Fibroblast of lung (primary cell): ENCODE measurements around the gene VPS45. TPM values are rescaled to one million over a fixed set of nuclear protein-coding genes. Genes with fewer than 3 reads are reported as not detected.

ENCODE experiments used
- DNase-seq, 2 donors: peaks; one replicate each; pipeline versions ENCODE4 v3.0.0 to v3.0.0-alpha.2; 2010; ENCODE audit warnings: low read depth in 2 of 2
- H2AFZ ChIP-seq: 2 replicates; pipeline ENCODE4 v1.5.1; 2012; ENCODE audit warnings: low read length, control low read depth, inconsistent platforms
- H3K27ac ChIP-seq: 2 replicates; pipeline ENCODE4 v1.5.1; 2011; ENCODE audit warnings: low read length, control low read depth; ENCODE audit not compliant: insufficient read depth
- H3K27me3 ChIP-seq: 2 replicates; pipeline ENCODE4 v1.5.1; 2011; ENCODE audit warnings: mild to moderate bottlenecking, low read length; ENCODE audit not compliant: control insufficient read depth, insufficient read depth
- H3K36me3 ChIP-seq: 2 replicates; pipeline ENCODE4 v1.5.1; 2011; ENCODE audit warnings: low read length; ENCODE audit not compliant: control insufficient read depth, insufficient read depth
- H3K4me1 ChIP-seq: 2 replicates; pipeline ENCODE4 v1.5.1; 2011; ENCODE audit warnings: low read length; ENCODE audit not compliant: control insufficient read depth, insufficient read depth; ENCODE audit errors: extremely low read depth
- H3K4me2 ChIP-seq: 2 replicates; pipeline ENCODE4 v1.5.1; 2011; ENCODE audit warnings: low read length, control low read depth; ENCODE audit not compliant: insufficient read depth; ENCODE audit errors: extremely low read depth
- H3K4me3 ChIP-seq, 4 experiments: fragments of 200-600 bp in 1 of 4; sonication (generic) in 1 of 4; replicated peaks in 1 of 4; 2 replicates each; pipeline ENCODE4 v1.5.1; 2011 to 2016; ENCODE audit warnings: low read length in 4 of 4, low read depth in 3 of 4, mild to moderate bottlenecking in 3 of 4, control low read depth in 2 of 4, inconsistent platforms in 1 of 4, mixed read lengths in 1 of 4; ENCODE audit not compliant: insufficient read depth in 1 of 4; ENCODE audit errors: control extremely low read depth in 1 of 4
- H3K79me2 ChIP-seq: 2 replicates; pipeline ENCODE4 v1.5.1; 2012; ENCODE audit warnings: mild to moderate bottlenecking, low read length, inconsistent platforms; ENCODE audit not compliant: control insufficient read depth, insufficient read depth
- H3K9ac ChIP-seq: 2 replicates; pipeline ENCODE4 v1.5.1; 2011; ENCODE audit warnings: mild to moderate bottlenecking, low read length, control low read depth; ENCODE audit not compliant: insufficient read depth
- H3K9me3 ChIP-seq: 2 replicates; pipeline ENCODE4 v1.5.1; 2012; ENCODE audit warnings: low read depth, low read length; ENCODE audit not compliant: control insufficient read depth, insufficient read depth
- H4K20me1 ChIP-seq: 2 replicates; pipeline ENCODE4 v1.5.1; 2011; ENCODE audit warnings: low read length; ENCODE audit not compliant: control insufficient read depth, insufficient read depth; ENCODE audit errors: extremely low read depth
- CTCF ChIP-seq, 2 donors: IDR thresholded peaks in 1 of 2; conservative IDR thresholded peaks in 1 of 2; 1 replicate in 1 of 2; 2 replicates in 1 of 2; pipeline ENCODE4 v1.5.1; 2011 to 2012; ENCODE audit warnings: low read length in 2 of 2, control low read depth in 1 of 2, inconsistent platforms in 1 of 2, low read depth in 1 of 2, mild to moderate bottlenecking in 1 of 2
- EZH2 ChIP-seq: IDR thresholded peaks from 2 replicates; pipeline ENCODE4 v1.5.1; 2012; ENCODE audit warnings: low read length, control low read depth, mild to moderate bottlenecking; ENCODE audit errors: missing control alignments
- polyA plus RNA-seq, 2 donors: library from polyadenylated mRNA; depleted of rRNA in 1 of 2; stranded (reverse) in 1 of 2; unstranded in 1 of 2; fragments of >200 nt; gene quantifications; 2 replicates each; pipeline ENCODE4 v1.2.1, GENCODE V29; 2011 to 2012; ENCODE audit warnings: missing spikeins in 1 of 2
- total RNA-seq: library from RNA; depleted of rRNA; stranded (reverse); fragments of >200 nt; gene quantifications from 2 replicates; pipeline ENCODE4 v1.2.1, GENCODE V29; 2014

VPS45 gene
- total and polyA plus RNA-seq, 2 donors (not counting 1 experiment from before 2014, with no cell fraction given), result 42.6 to 50.0 TPM

DNA sequence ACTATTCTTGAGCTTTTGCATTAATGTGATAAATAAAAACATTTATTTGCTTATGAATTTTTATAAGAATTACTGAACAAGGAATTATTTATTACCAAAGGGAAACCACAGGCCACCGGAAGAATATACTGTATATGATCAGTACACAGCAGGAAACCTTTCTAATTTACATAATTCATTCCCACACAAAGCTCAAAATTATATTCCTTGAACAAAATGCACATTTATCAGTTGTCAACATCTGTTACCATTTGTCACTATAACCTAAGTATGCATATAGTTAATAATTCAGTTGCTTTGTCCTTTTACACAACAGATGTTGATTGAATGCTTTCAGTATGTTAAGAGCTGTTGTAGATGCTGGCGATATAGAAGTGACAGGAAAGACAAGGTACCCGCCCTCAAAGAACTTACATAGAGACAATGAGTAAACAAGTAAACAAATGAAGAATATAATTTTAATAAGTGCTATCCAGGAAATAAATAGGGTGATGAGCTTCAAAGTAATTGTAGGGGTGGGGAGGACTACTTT is 27.2 kb downstream of the VPS45 start:
- Histone ChIP-seq H3K4me2 (no peak overlapping the region), H2AFZ (no peak overlapping the region), H3K4me1 (no peaks in the 10 kb centered on the region), H3K9ac (no peak overlapping the region), H3K79me2 (no peaks in the 10 kb centered on the region), H3K36me3 (no peaks in the 10 kb centered on the region), H3K27me3 (no peaks in the 10 kb centered on the region), H3K4me3 (no peak overlapping the region), H3K9me3 (no peaks in the 10 kb centered on the region), H4K20me1 (no peaks in the 10 kb centered on the region), H3K27ac (no peak overlapping the region)
- DNase-seq, result no peak
- no peak for TF ChIP-seq CTCF (conservative IDR thresholded peaks at IDR 0.05 in 1 of 2, IDR thresholded peaks at IDR 0.05 in 1 of 2; ENCODE audit: low read depth in 1 of 2, low read length in 2 of 2)
- TF ChIP-seq EZH2, result no peak

DNA sequence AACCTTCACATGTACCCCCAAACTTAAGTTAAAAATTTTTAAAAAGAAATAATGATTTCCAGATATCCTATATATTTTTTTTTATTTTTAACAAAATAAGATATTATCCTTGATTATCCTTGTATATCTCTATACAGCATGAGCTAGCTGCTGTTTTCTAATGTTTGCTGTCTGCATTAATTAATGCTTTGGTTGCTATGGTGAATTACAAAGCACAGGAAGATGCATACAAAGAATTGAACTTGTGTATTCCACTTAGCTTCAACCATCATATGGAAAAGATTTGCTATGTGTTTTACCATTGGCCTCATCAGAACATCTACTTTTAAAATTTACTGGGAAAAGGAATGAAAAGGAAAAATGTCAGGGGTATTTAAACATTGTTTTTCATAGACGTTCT is 35.4 kb downstream of the VPS45 start:
- Histone ChIP-seq H3K79me2 (no peaks in the 10 kb centered on the region), H4K20me1 (no peaks in the 10 kb centered on the region), H3K27me3 (no peaks in the 10 kb centered on the region), H3K9me3 (no peaks in the 10 kb centered on the region), H3K27ac (no peak overlapping the region), H3K9ac (no peak overlapping the region), H2AFZ (no peak overlapping the region), H3K4me2 (no peak overlapping the region), H3K36me3 (no peaks in the 10 kb centered on the region), H3K4me3 (no peak overlapping the region), H3K4me1 (no peaks in the 10 kb centered on the region)
- TF ChIP-seq CTCF (conservative IDR thresholded peaks at IDR 0.05 in 1 of 2, IDR thresholded peaks at IDR 0.05 in 1 of 2; ENCODE audit: low read depth in 1 of 2, low read length in 2 of 2) (no peak), EZH2 (no peak)
- no peak for DNase-seq

DNA sequence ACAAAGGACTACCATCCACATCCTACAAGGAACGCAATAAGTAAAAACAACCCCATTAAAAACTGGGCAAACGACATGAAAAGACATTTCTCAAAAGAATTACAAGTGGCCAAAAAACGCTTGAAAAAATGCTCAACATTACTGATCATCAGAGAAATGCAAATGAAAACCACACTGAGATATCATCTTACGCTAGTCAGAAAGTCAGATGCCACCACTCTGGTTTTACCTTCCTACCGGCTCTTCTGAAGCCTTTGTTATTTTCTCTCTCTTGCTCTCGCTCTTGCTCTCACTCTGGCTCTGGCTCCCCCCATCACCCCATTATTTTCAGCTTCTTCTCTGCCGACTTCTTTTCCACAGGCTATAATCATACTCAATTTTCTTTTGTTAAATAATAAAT is 38.8 kb downstream of the VPS45 start:
- no peaks in the 10 kb centered on the region for H3K79me2 ChIP-seq
- no peaks in the 10 kb centered on the region for H3K9me3 ChIP-seq
- H3K4me1 ChIP-seq, result no peaks in the 10 kb centered on the region
- TF ChIP-seq EZH2, result no peak
- no peak for TF ChIP-seq CTCF (conservative IDR thresholded peaks at IDR 0.05 in 1 of 2, IDR thresholded peaks at IDR 0.05 in 1 of 2; ENCODE audit: low read depth in 1 of 2, low read length in 2 of 2)
- peak in 1 of 2 donors; percentile 65 for DNase-seq
- no peak overlapping the region for H3K9ac ChIP-seq
- no peaks in the 10 kb centered on the region for H4K20me1 ChIP-seq
- no peak overlapping the region for H2AFZ ChIP-seq
- no peaks in the 10 kb centered on the region for H3K27me3 ChIP-seq
- no peaks in the 10 kb centered on the region for H3K36me3 ChIP-seq
- no peak overlapping the region for H3K4me2 ChIP-seq
- H3K4me3 ChIP-seq, result no peak overlapping the region
- no peak overlapping the region for H3K27ac ChIP-seq
